Measurements from ENCODE around the gene PCDHGA12. TPM values are rescaled to one million over a fixed set of nuclear protein-coding genes. Genes with fewer than 3 reads are reported as not detected.
"Not testable (repeated sequence)": the region's sequence is repeated elsewhere in the genome, so short reads cannot be mapped to it uniquely, and the experiment has no call there.

PCDHGA12 gene
- total RNA-seq, 2 experiments from 2014 or later, result not detected

DNA sequence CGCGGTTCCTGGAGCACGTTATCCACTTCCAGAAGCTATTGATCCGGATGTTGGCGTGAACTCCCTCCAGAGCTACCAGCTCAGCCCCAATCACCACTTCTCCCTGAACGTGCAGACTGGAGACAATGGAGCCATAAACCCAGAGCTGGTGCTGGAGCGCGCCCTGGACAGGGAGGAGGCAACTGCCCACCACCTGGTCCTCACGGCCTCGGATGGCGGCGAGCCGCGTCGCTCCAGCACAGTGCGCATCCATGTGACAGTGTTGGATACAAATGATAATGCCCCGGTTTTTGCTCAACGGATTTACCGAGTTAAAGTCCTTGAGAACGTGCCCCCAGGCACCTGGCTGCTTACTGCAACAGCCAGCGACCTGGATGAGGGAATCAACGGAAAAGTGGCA, 26.9 kb upstream of the PCDHGA12 start:
- TF ChIP-seq CTCF (IDR thresholded peaks at IDR 0.05), result no peak
- no peak for ATAC-seq
- Mint-ChIP-seq H3K27ac (no peak overlapping the region), H3K9me3 (peaks cover 28% of the 10 kb centered on the region), H3K36me3 (ENCODE audit: low read depth) (peaks cover 22% of the 10 kb centered on the region), H3K4me1 (ENCODE audit: low read depth) (no peaks in the 10 kb centered on the region), H3K4me3 (no peak overlapping the region), H3K27me3 (peaks cover 66% of the 10 kb centered on the region)
- DNase-seq, result no peak
- intact Hi-C loops (cut with micrococcal nuclease), result no loop called here
- ChIA-PET POLR2A (no interaction called here), CTCF (interaction anchor here (0.6 to 2.0 kb wide), 10 partner anchors 10 to 166 kb away, joined by 3 to 19 read pairs (median 4); partner anchors contain the start of genes PCDHB15, PCDHGA10, PCDHGA11 and PCDHGA12)

DNA sequence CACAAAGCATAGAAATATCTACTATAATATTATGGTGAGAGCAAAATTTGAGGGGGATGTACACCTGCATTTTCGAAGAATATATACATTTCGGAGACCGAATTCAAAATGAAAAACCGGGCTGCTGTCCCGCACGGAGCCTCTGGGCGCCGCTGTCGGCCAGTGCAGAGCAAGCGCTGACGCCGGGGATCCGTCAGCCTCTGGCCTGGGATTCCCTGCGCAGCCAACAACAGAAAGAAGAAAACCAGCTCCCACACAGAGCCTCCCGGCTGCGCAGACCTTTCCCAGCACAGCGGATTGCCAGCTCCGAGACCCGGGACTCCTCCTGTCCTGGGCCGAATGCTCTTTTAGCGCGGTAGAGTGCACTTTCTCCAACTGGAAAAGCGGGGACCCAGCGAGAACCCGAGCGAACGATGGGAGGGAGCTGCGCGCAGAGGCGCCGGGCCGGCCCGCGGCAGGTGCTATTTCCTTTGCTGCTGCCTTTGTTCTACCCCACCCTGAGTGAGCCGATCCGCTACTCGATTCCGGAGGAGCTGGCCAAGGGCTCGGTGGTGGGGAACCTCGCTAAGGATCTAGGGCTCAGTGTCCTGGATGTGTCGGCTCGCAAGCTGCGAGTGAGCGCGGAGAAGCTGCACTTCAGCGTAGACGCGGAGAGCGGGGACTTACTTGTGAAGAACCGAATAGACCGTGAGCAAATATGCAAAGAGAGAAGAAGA, 22.4 kb upstream of the PCDHGA12 start, which contains the start of gene PCDHGB6:
PCDHGB6 (plus strand) TSS at position 232 of the 716 bp plus-strand sequence; CDS start at position 414, 182 bp downstream.
- peak; percentile 52 for DNase-seq
- peak; percentile 55 for TF ChIP-seq CTCF (IDR thresholded peaks at IDR 0.05)
- peaks cover 25% of the 10 kb centered on the region for H3K9me3 Mint-ChIP-seq
- ChIA-PET CTCF (interaction anchor here (0.6 to 4.3 kb wide), 15 partner anchors 10 to 177 kb away, joined by 3 to 20 read pairs (median 4); partner anchors contain the start of genes PCDHGA11, PCDHGB3, PCDHGB5 and PCDHGB7), POLR2A (interaction anchor here (0.7 kb wide), 1 partner anchor 293 kb away, joined by 3 read pairs; no protein-coding TSS in a partner anchor)
- H3K4me1 Mint-ChIP-seq (ENCODE audit: low read depth); H3K27ac Mint-ChIP-seq; intact Hi-C loops (cut with micrococcal nuclease): not testable (repeated sequence)
- peaks cover 15% of the 10 kb centered on the region for H3K36me3 Mint-ChIP-seq (ENCODE audit: low read depth)
- ATAC-seq, result peak; percentile 82
- H3K27me3 Mint-ChIP-seq, result peaks cover 72% of the 10 kb centered on the region
- peak within 1 kb of the TSS; percentile 37 for H3K4me3 Mint-ChIP-seq

GRCh38 chr5:141409598-141410306, 20.6 kb upstream of the PCDHGA12 start:
- ATAC-seq (no peak), DNase-seq (no peak)
- H3K27me3 Mint-ChIP-seq, result peaks cover 73% of the 10 kb centered on the region
- peaks cover 26% of the 10 kb centered on the region for H3K9me3 Mint-ChIP-seq
- no peak overlapping the region for H3K4me3 Mint-ChIP-seq
- H3K4me1 Mint-ChIP-seq (ENCODE audit: low read depth), result peaks cover 8% of the 10 kb centered on the region
- ChIA-PET CTCF (no interaction called here), POLR2A (no interaction called here)
- H3K27ac Mint-ChIP-seq, result no peak overlapping the region
- TF ChIP-seq CTCF (IDR thresholded peaks at IDR 0.05), result no peak
- H3K36me3 Mint-ChIP-seq (ENCODE audit: low read depth), result peaks cover 22% of the 10 kb centered on the region
- intact Hi-C loops (cut with micrococcal nuclease), result loop anchor here (5.0 kb wide), 2 partner anchors 103 to 148 kb away; no protein-coding TSS in a partner anchor

DNA sequence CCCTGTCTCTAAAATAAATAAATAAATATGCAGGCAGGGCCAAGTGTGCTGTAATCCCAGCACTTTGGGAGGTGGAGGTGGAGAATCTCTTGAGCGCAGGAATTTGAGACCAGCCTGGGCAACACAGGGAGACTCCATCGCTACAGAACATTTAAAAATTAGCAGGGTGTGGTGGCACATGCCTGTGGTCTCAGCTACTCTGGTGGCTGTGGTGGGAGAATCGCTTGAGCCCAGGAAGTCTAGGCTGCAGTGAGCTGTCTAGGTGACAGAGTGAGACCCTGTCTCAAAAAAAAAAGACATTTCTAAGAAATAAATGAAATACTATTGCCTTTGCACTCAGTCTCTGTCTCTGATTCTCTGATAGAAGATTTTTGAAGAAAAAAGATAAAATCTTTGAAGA, 18.7 kb upstream of the PCDHGA12 start:
- POLR2A ChIA-PET, result no interaction called here
- intact Hi-C loops (cut with micrococcal nuclease), result loop anchor here (5.0 kb wide), 2 partner anchors 101 to 146 kb away; no protein-coding TSS in a partner anchor
- Mint-ChIP-seq H3K27me3 (peaks cover 70% of the 10 kb centered on the region), H3K36me3 (ENCODE audit: low read depth) (peaks cover 25% of the 10 kb centered on the region), H3K4me1 (ENCODE audit: low read depth) (peaks cover 12% of the 10 kb centered on the region), H3K4me3 (no peak overlapping the region), H3K27ac (no peak overlapping the region), H3K9me3 (peaks cover 28% of the 10 kb centered on the region)
- ATAC-seq (no peak), DNase-seq (no peak)
- TF ChIP-seq CTCF (IDR thresholded peaks at IDR 0.05), result no peak
- CTCF ChIA-PET, result interaction anchor here (3.3 to 3.7 kb wide), 2 partner anchors 9 to 100 kb away, joined by 19 to 45 read pairs; partner anchors contain the start of gene PCDHGA9
